ENCODE results near the gene TARS1. TPM values are rescaled to one million over a fixed set of nuclear protein-coding genes. Genes with fewer than 3 reads are reported as not detected.
A peak's percentile ranks its signal among the peaks of the same experiment; 100 is the strongest.

TARS1 gene
- total and polyA plus RNA-seq, 4 donors: 71.5 to 97.5 (median 81.7) TPM

- WGBS, 2 donors: 84 to 92% methylated on average over 4 of the region's 4 CpGs
- TF ChIP-seq, protein P1, sequence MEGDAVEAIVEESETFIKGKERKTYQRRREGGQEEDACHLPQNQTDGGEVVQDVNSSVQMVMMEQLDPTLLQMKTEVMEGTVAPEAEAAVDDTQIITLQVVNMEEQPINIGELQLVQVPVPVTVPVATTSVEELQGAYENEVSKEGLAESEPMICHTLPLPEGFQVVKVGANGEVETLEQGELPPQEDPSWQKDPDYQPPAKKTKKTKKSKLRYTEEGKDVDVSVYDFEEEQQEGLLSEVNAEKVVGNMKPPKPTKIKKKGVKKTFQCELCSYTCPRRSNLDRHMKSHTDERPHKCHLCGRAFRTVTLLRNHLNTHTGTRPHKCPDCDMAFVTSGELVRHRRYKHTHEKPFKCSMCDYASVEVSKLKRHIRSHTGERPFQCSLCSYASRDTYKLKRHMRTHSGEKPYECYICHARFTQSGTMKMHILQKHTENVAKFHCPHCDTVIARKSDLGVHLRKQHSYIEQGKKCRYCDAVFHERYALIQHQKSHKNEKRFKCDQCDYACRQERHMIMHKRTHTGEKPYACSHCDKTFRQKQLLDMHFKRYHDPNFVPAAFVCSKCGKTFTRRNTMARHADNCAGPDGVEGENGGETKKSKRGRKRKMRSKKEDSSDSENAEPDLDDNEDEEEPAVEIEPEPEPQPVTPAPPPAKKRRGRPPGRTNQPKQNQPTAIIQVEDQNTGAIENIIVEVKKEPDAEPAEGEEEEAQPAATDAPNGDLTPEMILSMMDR (IDR thresholded peaks at IDR 0.05; ENCODE audit: control extremely low read depth, extremely low read depth): no peak
- Histone ChIP-seq H3K27ac (ENCODE audit: low read depth in 1 of 2, low read length in 1 of 2) (no peak overlapping the region), H3K4me1 (ENCODE audit: control insufficient read depth in 5 of 5, insufficient read depth in 5 of 5, low read length in 5 of 5) (no peaks in the 10 kb centered on the region), H3K27me3 (ENCODE audit: control insufficient read depth in 3 of 3, insufficient read depth in 3 of 3, low read length in 2 of 3) (no peaks in the 10 kb centered on the region), H3K9ac (ENCODE audit: insufficient read depth in 1 of 2, low read length in 2 of 2) (no peak overlapping the region), H3K9me3 (ENCODE audit: control insufficient read depth in 4 of 4, insufficient read depth in 3 of 4, low read length in 3 of 4) (no peaks in the 10 kb centered on the region), H3K36me3 (ENCODE audit: control insufficient read depth in 4 of 4, insufficient read depth in 4 of 4, low read length in 4 of 4) (no peaks in the 10 kb centered on the region), H3K4me3 (no peak overlapping the region)
- ATAC-seq (ENCODE audit: insufficient read depth, low FRiP score): no peak
- DNase-seq: peak in 2 of 3 donors; percentile 44 to 48
Observed at GRCh38 chr5:33415811-33416354, 24.9 kb upstream of the TARS1 start.

- Histone ChIP-seq H3K4me1 (ENCODE audit: control insufficient read depth in 5 of 5, insufficient read depth in 5 of 5, low read length in 5 of 5) (no peaks in the 10 kb centered on the region), H3K4me3 (no peak overlapping the region), H3K9me3 (ENCODE audit: control insufficient read depth in 4 of 4, insufficient read depth in 3 of 4, low read length in 3 of 4) (no peaks in the 10 kb centered on the region), H3K9ac (ENCODE audit: insufficient read depth in 1 of 2, low read length in 2 of 2) (no peak overlapping the region), H3K27me3 (ENCODE audit: control insufficient read depth in 3 of 3, insufficient read depth in 3 of 3, low read length in 2 of 3) (no peaks in the 10 kb centered on the region), H3K27ac (ENCODE audit: low read depth in 1 of 2, low read length in 1 of 2) (no peak overlapping the region), H3K36me3 (ENCODE audit: control insufficient read depth in 4 of 4, insufficient read depth in 4 of 4, low read length in 4 of 4) (no peaks in the 10 kb centered on the region)
- no peak for ATAC-seq (ENCODE audit: insufficient read depth, low FRiP score)
- no peak for DNase-seq
- TF ChIP-seq, protein P1 (IDR thresholded peaks at IDR 0.05; ENCODE audit: control extremely low read depth, extremely low read depth): no peak
Observed at GRCh38 chr5:33417632-33418031, 23.1 kb upstream of the TARS1 start.

DNA sequence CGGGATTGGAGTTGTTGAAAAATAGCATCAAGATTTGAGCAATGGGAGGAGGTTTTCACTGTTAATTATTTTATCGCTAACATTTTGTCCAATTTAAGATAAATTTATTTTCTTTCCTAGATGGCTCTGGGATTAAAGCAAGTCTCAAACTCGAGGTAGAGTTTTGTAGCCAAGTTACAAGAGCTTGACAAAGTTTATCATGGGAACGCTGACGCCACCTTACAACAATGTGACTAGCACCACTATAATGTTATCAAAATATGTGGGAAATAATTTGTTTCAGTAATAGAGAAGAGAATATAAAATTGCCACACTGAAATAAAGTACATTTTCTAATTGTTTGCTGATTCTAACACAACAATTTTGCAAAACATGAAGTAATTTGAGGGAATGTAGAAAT lies 19.8 kb upstream of the TARS1 start:
- Histone ChIP-seq H3K4me3 (no peak overlapping the region), H3K9ac (ENCODE audit: insufficient read depth in 1 of 2, low read length in 2 of 2) (no peak overlapping the region), H3K36me3 (ENCODE audit: control insufficient read depth in 4 of 4, insufficient read depth in 4 of 4, low read length in 4 of 4) (no peaks in the 10 kb centered on the region), H3K27ac (ENCODE audit: low read depth in 1 of 2, low read length in 1 of 2) (no peak overlapping the region), H3K9me3 (ENCODE audit: control insufficient read depth in 4 of 4, insufficient read depth in 3 of 4, low read length in 3 of 4) (no peaks in the 10 kb centered on the region), H3K27me3 (ENCODE audit: control insufficient read depth in 3 of 3, insufficient read depth in 3 of 3, low read length in 2 of 3) (no peaks in the 10 kb centered on the region), H3K4me1 (ENCODE audit: control insufficient read depth in 5 of 5, insufficient read depth in 5 of 5, low read length in 5 of 5) (no peaks in the 10 kb centered on the region)
- WGBS, 2 donors: 82 to 84% methylated on average over 5 of the region's 5 CpGs
- no peak for ATAC-seq (ENCODE audit: insufficient read depth, low FRiP score)
- TF ChIP-seq, protein P1 (IDR thresholded peaks at IDR 0.05; ENCODE audit: control extremely low read depth, extremely low read depth): no peak
- DNase-seq: no peak

- Histone ChIP-seq H3K4me3 (no peak overlapping the region), H3K9ac (ENCODE audit: insufficient read depth in 1 of 2, low read length in 2 of 2) (no peak overlapping the region), H3K9me3 (ENCODE audit: control insufficient read depth in 4 of 4, insufficient read depth in 3 of 4, low read length in 3 of 4) (no peaks in the 10 kb centered on the region), H3K4me1 (ENCODE audit: control insufficient read depth in 5 of 5, insufficient read depth in 5 of 5, low read length in 5 of 5) (no peaks in the 10 kb centered on the region), H3K27ac (ENCODE audit: low read depth in 1 of 2, low read length in 1 of 2) (no peak overlapping the region), H3K27me3 (ENCODE audit: control insufficient read depth in 3 of 3, insufficient read depth in 3 of 3, low read length in 2 of 3) (no peaks in the 10 kb centered on the region), H3K36me3 (ENCODE audit: control insufficient read depth in 4 of 4, insufficient read depth in 4 of 4, low read length in 4 of 4) (no peaks in the 10 kb centered on the region)
- DNase-seq: no peak
- 93 to 98% methylated on average over 2 of the region's 2 CpGs for WGBS, 2 donors
- TF ChIP-seq, protein P1 (IDR thresholded peaks at IDR 0.05; ENCODE audit: control extremely low read depth, extremely low read depth): no peak
- no peak for ATAC-seq (ENCODE audit: insufficient read depth, low FRiP score)
Observed at GRCh38 chr5:33422191-33422590, 18.6 kb upstream of the TARS1 start.
